ENCODE results near the gene C8A. TPM values are rescaled to one million over a fixed set of nuclear protein-coding genes. Genes with fewer than 3 reads are reported as not detected.

The C8A gene
- polyA plus RNA-seq, 3 donors = not detected

DNA sequence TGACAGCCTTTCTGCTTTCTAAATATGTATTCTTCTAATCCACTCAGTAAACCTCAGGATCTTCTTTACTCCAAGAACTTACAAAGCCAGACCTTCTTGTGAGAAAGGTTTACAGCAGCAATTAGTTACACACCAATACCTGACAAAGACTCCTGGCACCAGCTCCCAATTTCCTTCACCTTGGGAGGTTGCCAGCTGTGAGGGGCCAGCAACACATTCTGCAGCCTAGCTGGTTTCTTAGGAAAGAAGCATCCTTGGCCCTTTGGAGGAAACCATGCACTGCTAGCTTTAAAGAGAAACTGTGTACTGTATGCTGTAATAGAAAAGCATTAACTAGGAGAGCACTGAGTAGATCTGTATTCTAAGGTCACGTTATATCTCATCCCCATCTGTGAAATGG lies 46.2 kb upstream of the C8A start:
- Histone ChIP-seq H3K36me3 (replicated peaks in 1 of 2; ENCODE audit: control insufficient read depth in 1 of 2, insufficient read depth in 2 of 2, low read length in 2 of 2) (no peaks in the 10 kb centered on the region), H3K27ac (ENCODE audit: low read depth in 1 of 2, low read length in 2 of 2) (no peak overlapping the region), H3K9me3 (replicated peaks in 1 of 2; ENCODE audit: control insufficient read depth in 1 of 2, insufficient read depth in 1 of 2, low read length in 2 of 2) (no peaks in the 10 kb centered on the region), H3K4me2 (replicated peaks; ENCODE audit: extremely low read depth, low read length, poor library complexity, severe bottlenecking) (no peak overlapping the region), H3K27me3 (ENCODE audit: control insufficient read depth in 2 of 2, insufficient read depth in 2 of 2, low read length in 2 of 2) (no peaks in the 10 kb centered on the region), H2AFZ (ENCODE audit: insufficient read depth, low read depth, low read length, poor library complexity, severe bottlenecking) (no peak overlapping the region), H3K4me3 (replicated peaks in 1 of 3; ENCODE audit: low read depth in 2 of 3, low read length in 3 of 3) (no peak overlapping the region), H4K20me1 (ENCODE audit: insufficient read depth, low read length) (no peaks in the 10 kb centered on the region), H3K79me2 (ENCODE audit: insufficient read depth, low read length) (no peaks in the 10 kb centered on the region), H3K9ac (ENCODE audit: insufficient read depth, low read length, poor library complexity, severe bottlenecking) (no peak overlapping the region), H3K4me1 (ENCODE audit: control insufficient read depth in 1 of 2, insufficient read depth in 2 of 2, low read length in 2 of 2) (no peaks in the 10 kb centered on the region)
- no peaks in the 10 kb centered on the region for H3K4me1 Mint-ChIP-seq
- no peak overlapping the region for H3K4me3 Mint-ChIP-seq
- H3K27me3 Mint-ChIP-seq (ENCODE audit: low read depth in 3 of 3) = peaks cover 0 to 9% (median 3%) of the 10 kb centered on the region in 3 donors
- no peak for DNase-seq
- TF ChIP-seq, protein P1, sequence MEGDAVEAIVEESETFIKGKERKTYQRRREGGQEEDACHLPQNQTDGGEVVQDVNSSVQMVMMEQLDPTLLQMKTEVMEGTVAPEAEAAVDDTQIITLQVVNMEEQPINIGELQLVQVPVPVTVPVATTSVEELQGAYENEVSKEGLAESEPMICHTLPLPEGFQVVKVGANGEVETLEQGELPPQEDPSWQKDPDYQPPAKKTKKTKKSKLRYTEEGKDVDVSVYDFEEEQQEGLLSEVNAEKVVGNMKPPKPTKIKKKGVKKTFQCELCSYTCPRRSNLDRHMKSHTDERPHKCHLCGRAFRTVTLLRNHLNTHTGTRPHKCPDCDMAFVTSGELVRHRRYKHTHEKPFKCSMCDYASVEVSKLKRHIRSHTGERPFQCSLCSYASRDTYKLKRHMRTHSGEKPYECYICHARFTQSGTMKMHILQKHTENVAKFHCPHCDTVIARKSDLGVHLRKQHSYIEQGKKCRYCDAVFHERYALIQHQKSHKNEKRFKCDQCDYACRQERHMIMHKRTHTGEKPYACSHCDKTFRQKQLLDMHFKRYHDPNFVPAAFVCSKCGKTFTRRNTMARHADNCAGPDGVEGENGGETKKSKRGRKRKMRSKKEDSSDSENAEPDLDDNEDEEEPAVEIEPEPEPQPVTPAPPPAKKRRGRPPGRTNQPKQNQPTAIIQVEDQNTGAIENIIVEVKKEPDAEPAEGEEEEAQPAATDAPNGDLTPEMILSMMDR (IDR thresholded peaks at IDR 0.05) = no peak
- WGBS (ENCODE audit: insufficient coverage) = 100% methylated on average over 1 of the region's 1 CpG
- no peak overlapping the region for H3K27ac Mint-ChIP-seq
- peaks cover 0 to 2% (median 0%) of the 10 kb centered on the region in 7 donors for H3K9me3 Mint-ChIP-seq
- no peaks in the 10 kb centered on the region for H3K36me3 Mint-ChIP-seq
- intact Hi-C loops (cut with micrococcal nuclease) = no loop called here

DNA sequence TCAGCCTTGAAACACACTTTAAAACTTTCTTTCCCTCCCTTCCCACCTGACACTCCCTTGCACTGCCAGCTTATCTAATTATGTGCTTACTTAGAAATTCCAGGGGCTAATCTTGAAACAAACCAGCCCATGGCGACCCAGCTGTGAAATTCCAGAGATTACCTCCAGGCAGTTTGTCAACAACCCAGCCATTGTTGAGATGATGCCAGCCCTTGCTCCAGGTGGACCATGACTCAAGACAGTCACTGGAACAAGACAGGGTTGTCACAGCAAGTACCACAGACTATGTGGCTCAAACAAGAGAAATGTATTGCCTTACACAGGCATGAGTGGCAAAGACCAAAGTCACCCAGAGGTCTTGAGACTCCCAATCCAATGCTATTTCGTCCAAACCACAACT lies 43.3 kb upstream of the C8A start:
- H3K27ac ChIP-seq (ENCODE audit: low read depth in 1 of 2, low read length in 2 of 2) = no peak overlapping the region
- WGBS (ENCODE audit: insufficient coverage) = 75% methylated on average over 1 of the region's 2 CpGs
- no peak overlapping the region for H2AFZ ChIP-seq (ENCODE audit: insufficient read depth, low read depth, low read length, poor library complexity, severe bottlenecking)
- intact Hi-C loops (cut with micrococcal nuclease) = no loop called here
- no peaks in the 10 kb centered on the region for H3K9me3 ChIP-seq (replicated peaks in 1 of 2; ENCODE audit: control insufficient read depth in 1 of 2, insufficient read depth in 1 of 2, low read length in 2 of 2)
- Mint-ChIP-seq H3K4me1 (no peaks in the 10 kb centered on the region), H3K4me3 (no peak overlapping the region), H3K36me3 (no peaks in the 10 kb centered on the region), H3K27me3 (ENCODE audit: low read depth in 3 of 3) (peaks cover 0 to 6% (median 5%) of the 10 kb centered on the region in 3 donors), H3K9me3 (peaks cover 0 to 6% (median 0%) of the 10 kb centered on the region in 7 donors), H3K27ac (no peak overlapping the region)
- H3K27me3 ChIP-seq (ENCODE audit: control insufficient read depth in 2 of 2, insufficient read depth in 2 of 2, low read length in 2 of 2) = no peaks in the 10 kb centered on the region
- no peaks in the 10 kb centered on the region for H3K4me1 ChIP-seq (ENCODE audit: control insufficient read depth in 1 of 2, insufficient read depth in 2 of 2, low read length in 2 of 2)
- DNase-seq = no peak
- TF ChIP-seq, protein P1 (IDR thresholded peaks at IDR 0.05) = no peak
- H4K20me1 ChIP-seq (ENCODE audit: insufficient read depth, low read length) = no peaks in the 10 kb centered on the region
- H3K79me2 ChIP-seq (ENCODE audit: insufficient read depth, low read length) = no peaks in the 10 kb centered on the region
- no peaks in the 10 kb centered on the region for H3K36me3 ChIP-seq (replicated peaks in 1 of 2; ENCODE audit: control insufficient read depth in 1 of 2, insufficient read depth in 2 of 2, low read length in 2 of 2)
- H3K4me3 ChIP-seq (replicated peaks in 1 of 3; ENCODE audit: low read depth in 2 of 3, low read length in 3 of 3) = no peak overlapping the region
- H3K9ac ChIP-seq (ENCODE audit: insufficient read depth, low read length, poor library complexity, severe bottlenecking) = no peak overlapping the region
- H3K4me2 ChIP-seq (replicated peaks; ENCODE audit: extremely low read depth, low read length, poor library complexity, severe bottlenecking) = no peak overlapping the region
